GM23338 (cell line): Measurements from ENCODE around the gene TRPM3. TPM values are rescaled to one million over a fixed set of nuclear protein-coding genes. Genes with fewer than 3 reads are reported as not detected.

Experiments used
- ATAC-seq: fragments of 200-7000 bp; cut with Tn5 transposase; 3 replicates; pipeline ENCODE4 v1.9.1; 2020
- DNase-seq: peaks from one replicate; pipeline ENCODE4 v3.0.0-alpha.2; 2015; ENCODE audit warnings: low spot score
- H2AFZ ChIP-seq: fragments of 200-600 bp; sonication (generic); 2 replicates; pipeline ENCODE4 v1.8.0; 2016; ENCODE audit warnings: antibody characterized with exemption, mild to moderate bottlenecking, moderate library complexity
- H3F3A ChIP-seq: fragments of 200-600 bp; sonication (generic); replicated peaks from 2 replicates; pipeline ENCODE4 v1.8.0; 2017; ENCODE audit warnings: antibody characterized with exemption, mixed run types, low read depth
- H3K27ac ChIP-seq: fragments of 200-600 bp; sonication (generic); 2 replicates; pipeline ENCODE4 v1.6.1; 2016; ENCODE audit warnings: low read depth
- H3K27me3 ChIP-seq: fragments of 200-600 bp; sonication (generic); 2 replicates; pipeline ENCODE4 v1.8.0; 2016; ENCODE audit warnings: mild to moderate bottlenecking, mixed run types, moderate library complexity; ENCODE audit not compliant: insufficient read depth
- H3K36me3 ChIP-seq: fragments of 200-600 bp; sonication (generic); 2 replicates; pipeline ENCODE4 v1.8.0; 2016; ENCODE audit warnings: mild to moderate bottlenecking; ENCODE audit not compliant: insufficient read depth
- H3K4me1 ChIP-seq: fragments of 200-600 bp; sonication (generic); 2 replicates; pipeline ENCODE4 v1.8.0; 2016; ENCODE audit warnings: mild to moderate bottlenecking, moderate library complexity; ENCODE audit not compliant: insufficient read depth
- H3K4me2 ChIP-seq: fragments of 200-600 bp; sonication (generic); 2 replicates; pipeline ENCODE4 v1.7.1; 2017; ENCODE audit warnings: mixed run types
- H3K4me3 ChIP-seq: fragments of 200-600 bp; sonication (generic); 2 replicates; pipeline ENCODE4 v1.6.1; 2016; ENCODE audit warnings: mixed run types
- H3K79me2 ChIP-seq: fragments of 200-600 bp; sonication (generic); replicated peaks from 2 replicates; pipeline ENCODE4 v1.8.0; 2017; ENCODE audit warnings: mild to moderate bottlenecking; ENCODE audit not compliant: insufficient read depth
- H3K9me2 ChIP-seq: fragments of 200-600 bp; sonication (generic); 2 replicates; pipeline ENCODE4 v1.8.0; 2017; ENCODE audit not compliant: insufficient read depth
- H4K20me1 ChIP-seq: fragments of 200-600 bp; sonication (generic); replicated peaks from 2 replicates; pipeline ENCODE4 v1.8.0; 2017; ENCODE audit warnings: mild to moderate bottlenecking; ENCODE audit not compliant: insufficient read depth
- H3K27ac Mint-ChIP-seq: 2 replicates; pipeline ENCODE4 v1.8.0; 2020; ENCODE audit warnings: inconsistent platforms, mild to moderate bottlenecking, moderate library complexity, mixed read lengths
- H3K27me3 Mint-ChIP-seq: 3 replicates; pipeline ENCODE4 v1.8.0; 2022; ENCODE audit warnings: low read depth, mild to moderate bottlenecking, moderate library complexity, mixed read lengths, inconsistent platforms; ENCODE audit not compliant: insufficient read depth, poor library complexity
- H3K36me3 Mint-ChIP-seq: 3 replicates; pipeline ENCODE4 v1.8.0; 2021; ENCODE audit warnings: low read depth, mild to moderate bottlenecking, inconsistent platforms, moderate library complexity, mixed read lengths
- H3K4me1 Mint-ChIP-seq: 3 replicates; pipeline ENCODE4 v1.8.0; 2020; ENCODE audit warnings: mild to moderate bottlenecking, inconsistent platforms, mixed read lengths
- H3K4me3 Mint-ChIP-seq: 3 replicates; pipeline ENCODE4 v1.8.0; 2021; ENCODE audit warnings: moderate library complexity, mild to moderate bottlenecking, inconsistent platforms, mixed read lengths
- H3K9me3 Mint-ChIP-seq: 3 replicates; pipeline ENCODE4 v1.8.0; 2020; ENCODE audit warnings: moderate library complexity, mild to moderate bottlenecking, inconsistent platforms, mixed read lengths
- CREB1 ChIP-seq: fragments of 250-450 bp; sonication (Bioruptor Pico); IDR thresholded peaks from 2 replicates; pipeline ENCODE4 v1.5.0; 2020; ENCODE audit warnings: low read depth, mild to moderate bottlenecking, moderate library complexity
- ETS1 ChIP-seq: IDR thresholded peaks from 2 replicates; pipeline ENCODE4 v1.6.1; 2016; ENCODE audit warnings: antibody characterized with exemption
- EZH2 ChIP-seq: fragments of 200-600 bp; sonication (generic); IDR thresholded peaks from one replicate; pipeline ENCODE4 v1.8.0; 2017; ENCODE audit warnings: antibody characterized with exemption, mild to moderate bottlenecking, low read depth; ENCODE audit not compliant: unreplicated experiment
- EZH2phosphoT487 ChIP-seq: fragments of 200-600 bp; sonication (generic); IDR thresholded peaks from one replicate; pipeline ENCODE4 v1.8.1; 2018; ENCODE audit warnings: antibody characterized with exemption; ENCODE audit not compliant: unreplicated experiment
- JUNB ChIP-seq: IDR thresholded peaks from one replicate; pipeline ENCODE4 v1.6.1; 2016; ENCODE audit warnings: antibody characterized with exemption; ENCODE audit not compliant: unreplicated experiment
- NANOG ChIP-seq: IDR thresholded peaks from 2 replicates; pipeline ENCODE4 v1.6.1; 2016; ENCODE audit warnings: antibody characterized with exemption, borderline replicate concordance
- POLR2AphosphoS5 ChIP-seq: IDR thresholded peaks from 2 replicates; pipeline ENCODE4 v1.6.1; 2016; ENCODE audit warnings: antibody characterized with exemption, low read depth
- ZNF331 ChIP-seq: fragments of 250-450 bp; sonication (Bioruptor Pico); IDR thresholded peaks from 2 replicates; pipeline ENCODE4 v1.5.0; 2020; ENCODE audit warnings: low read depth, mild to moderate bottlenecking, moderate library complexity
- polyA plus RNA-seq: library from polyadenylated mRNA; unstranded; fragments of >200 nt; fragmentation: Nextera tagmentation; extraction: Ambion mirVana; gene quantifications from 2 replicates; pipeline ENCODE4 v1.2.1, GENCODE V29; 2016
- total RNA-seq: library from RNA; depleted of rRNA; stranded (reverse); fragments of >200 nt; shearing (Covaris generic); gene quantifications from 2 replicates; pipeline ENCODE4 v1.2.3, GENCODE V29; 2014
- TF ChIP-seq, protein P1 (sequence below), 2 experiments: fragments of 200-600 bp in 1 of 2; sonication (generic) in 1 of 2; conservative IDR thresholded peaks; 2 replicates each; pipeline versions ENCODE4 v1.5.1 to v1.6.1; 2016 to 2017; ENCODE audit warnings: antibody characterized with exemption in 2 of 2, low read depth in 2 of 2, mild to moderate bottlenecking in 2 of 2, moderate library complexity in 1 of 2
- TF ChIP-seq, protein P2 (sequence below): IDR thresholded peaks from one replicate; pipeline ENCODE4 v1.6.1; 2018; ENCODE audit warnings: antibody characterized with exemption; ENCODE audit not compliant: unreplicated experiment

The TRPM3 gene
- total and polyA plus RNA-seq, 2 experiments from 2014 or later = 2.8 to 8.2 TPM

GRCh38 chr9:70832492-70832891 is 288.9 kb downstream of the TRPM3 start (continued):
- TF ChIP-seq, protein P1, sequence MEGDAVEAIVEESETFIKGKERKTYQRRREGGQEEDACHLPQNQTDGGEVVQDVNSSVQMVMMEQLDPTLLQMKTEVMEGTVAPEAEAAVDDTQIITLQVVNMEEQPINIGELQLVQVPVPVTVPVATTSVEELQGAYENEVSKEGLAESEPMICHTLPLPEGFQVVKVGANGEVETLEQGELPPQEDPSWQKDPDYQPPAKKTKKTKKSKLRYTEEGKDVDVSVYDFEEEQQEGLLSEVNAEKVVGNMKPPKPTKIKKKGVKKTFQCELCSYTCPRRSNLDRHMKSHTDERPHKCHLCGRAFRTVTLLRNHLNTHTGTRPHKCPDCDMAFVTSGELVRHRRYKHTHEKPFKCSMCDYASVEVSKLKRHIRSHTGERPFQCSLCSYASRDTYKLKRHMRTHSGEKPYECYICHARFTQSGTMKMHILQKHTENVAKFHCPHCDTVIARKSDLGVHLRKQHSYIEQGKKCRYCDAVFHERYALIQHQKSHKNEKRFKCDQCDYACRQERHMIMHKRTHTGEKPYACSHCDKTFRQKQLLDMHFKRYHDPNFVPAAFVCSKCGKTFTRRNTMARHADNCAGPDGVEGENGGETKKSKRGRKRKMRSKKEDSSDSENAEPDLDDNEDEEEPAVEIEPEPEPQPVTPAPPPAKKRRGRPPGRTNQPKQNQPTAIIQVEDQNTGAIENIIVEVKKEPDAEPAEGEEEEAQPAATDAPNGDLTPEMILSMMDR (conservative IDR thresholded peaks at IDR 0.05; ENCODE audit: low read depth in 2 of 2) = no peak
- TF ChIP-seq ZNF331 (CRISPR knock-in tag) (no peak), NANOG (no peak)

DNA sequence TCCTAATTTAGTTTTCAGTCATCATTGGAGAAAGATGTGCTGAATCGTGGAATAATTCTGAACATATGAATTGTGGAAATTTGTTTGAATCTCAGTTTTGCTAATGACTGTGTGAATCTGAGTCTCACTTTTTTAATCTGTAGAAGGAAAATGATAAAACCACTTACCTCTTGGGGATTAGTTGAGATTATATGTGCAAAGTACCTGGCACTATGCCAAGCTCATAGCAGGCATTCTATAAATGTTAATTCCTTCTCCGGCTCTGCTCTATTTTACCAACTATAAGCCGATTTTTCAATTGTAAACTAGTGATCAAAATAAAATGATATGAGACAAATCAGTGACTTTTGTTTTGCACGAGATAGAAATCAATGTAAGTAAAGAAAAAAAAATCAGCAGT is 290.8 kb downstream of the TRPM3 start:
- Histone ChIP-seq H3K4me3 (no peak overlapping the region), H4K20me1 (no peaks in the 10 kb centered on the region), H3K27me3 (no peaks in the 10 kb centered on the region), H3K4me2 (no peak overlapping the region), H3K27ac (no peak overlapping the region), H3K36me3 (no peaks in the 10 kb centered on the region), H3F3A (no peaks in the 10 kb centered on the region), H3K4me1 (peaks cover 5% of the 10 kb centered on the region; the same call in 1 of the 2 replicates), H3K9me2 (0 out of 2 replicates have a peak, but pooled peaks cover 2% of the 10 kb centered on the region), H2AFZ (no peak overlapping the region), H3K79me2 (no peaks in the 10 kb centered on the region)
- H3K9me3 Mint-ChIP-seq = no peaks in the 10 kb centered on the region
- no peak for ATAC-seq
- H3K36me3 Mint-ChIP-seq = no peaks in the 10 kb centered on the region
- DNase-seq = no peak
- H3K4me3 Mint-ChIP-seq = no peak overlapping the region
- H3K4me1 Mint-ChIP-seq = peaks cover 13% of the 10 kb centered on the region; the same call in 2 of the 3 replicates
- H3K27me3 Mint-ChIP-seq = peaks cover 2% of the 10 kb centered on the region
- H3K27ac Mint-ChIP-seq = peak overlapping the region; percentile 22; the same call in 1 of the 2 replicates
- no peak for TF ChIP-seq POLR2AphosphoS5
- no peak for TF ChIP-seq JUNB
- no peak for TF ChIP-seq ZNF331 (CRISPR knock-in tag)
- no peak for TF ChIP-seq EZH2phosphoT487
- TF ChIP-seq, protein P2, sequence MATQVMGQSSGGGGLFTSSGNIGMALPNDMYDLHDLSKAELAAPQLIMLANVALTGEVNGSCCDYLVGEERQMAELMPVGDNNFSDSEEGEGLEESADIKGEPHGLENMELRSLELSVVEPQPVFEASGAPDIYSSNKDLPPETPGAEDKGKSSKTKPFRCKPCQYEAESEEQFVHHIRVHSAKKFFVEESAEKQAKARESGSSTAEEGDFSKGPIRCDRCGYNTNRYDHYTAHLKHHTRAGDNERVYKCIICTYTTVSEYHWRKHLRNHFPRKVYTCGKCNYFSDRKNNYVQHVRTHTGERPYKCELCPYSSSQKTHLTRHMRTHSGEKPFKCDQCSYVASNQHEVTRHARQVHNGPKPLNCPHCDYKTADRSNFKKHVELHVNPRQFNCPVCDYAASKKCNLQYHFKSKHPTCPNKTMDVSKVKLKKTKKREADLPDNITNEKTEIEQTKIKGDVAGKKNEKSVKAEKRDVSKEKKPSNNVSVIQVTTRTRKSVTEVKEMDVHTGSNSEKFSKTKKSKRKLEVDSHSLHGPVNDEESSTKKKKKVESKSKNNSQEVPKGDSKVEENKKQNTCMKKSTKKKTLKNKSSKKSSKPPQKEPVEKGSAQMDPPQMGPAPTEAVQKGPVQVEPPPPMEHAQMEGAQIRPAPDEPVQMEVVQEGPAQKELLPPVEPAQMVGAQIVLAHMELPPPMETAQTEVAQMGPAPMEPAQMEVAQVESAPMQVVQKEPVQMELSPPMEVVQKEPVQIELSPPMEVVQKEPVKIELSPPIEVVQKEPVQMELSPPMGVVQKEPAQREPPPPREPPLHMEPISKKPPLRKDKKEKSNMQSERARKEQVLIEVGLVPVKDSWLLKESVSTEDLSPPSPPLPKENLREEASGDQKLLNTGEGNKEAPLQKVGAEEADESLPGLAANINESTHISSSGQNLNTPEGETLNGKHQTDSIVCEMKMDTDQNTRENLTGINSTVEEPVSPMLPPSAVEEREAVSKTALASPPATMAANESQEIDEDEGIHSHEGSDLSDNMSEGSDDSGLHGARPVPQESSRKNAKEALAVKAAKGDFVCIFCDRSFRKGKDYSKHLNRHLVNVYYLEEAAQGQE = no peak
- TF ChIP-seq, protein P1 (conservative IDR thresholded peaks at IDR 0.05; ENCODE audit: low read depth in 2 of 2) = no peak
- TF ChIP-seq NANOG = no peak
- TF ChIP-seq EZH2 = no peak
- no peak for TF ChIP-seq ETS1
- TF ChIP-seq CREB1 (CRISPR knock-in tag) = no peak
